Motor neuron (in vitro differentiated cells): ENCODE measurements around the gene RNU5B-1. TPM values are rescaled to one million over a fixed set of nuclear protein-coding genes. Genes with fewer than 3 reads are reported as not detected.

ENCODE experiments used
- ATAC-seq, 8 experiments: fragments of 200-7000 bp; cut with Tn5 transposase; replicated peaks in 6 of 8; 2 replicates each; pipeline ENCODE4 v1.8.0; 2021; ENCODE audit warnings: mild to moderate bottlenecking in 8 of 8, moderate library complexity in 8 of 8
- H3K27ac ChIP-seq, 2 donors: fragments of 250-450 bp; sonication (Bioruptor Pico); 2 replicates each; pipeline ENCODE4 v1.9.0; 2021; ENCODE audit warnings: antibody characterized with exemption in 2 of 2, mild to moderate bottlenecking in 2 of 2, moderate library complexity in 1 of 2
- H3K4me1 ChIP-seq, 2 donors: fragments of 250-450 bp; sonication (Bioruptor Pico); replicated peaks in 1 of 2; 2 replicates each; pipeline ENCODE4 v1.6.1; 2021; ENCODE audit warnings: antibody characterized with exemption in 2 of 2, mild to moderate bottlenecking in 2 of 2, moderate library complexity in 1 of 2
- H3K4me3 ChIP-seq, 5 donors: fragments of 250-450 bp; sonication (Bioruptor Pico); 2 replicates each; pipeline ENCODE4 v1.9.0; 2021; ENCODE audit warnings: antibody characterized with exemption in 5 of 5, mild to moderate bottlenecking in 5 of 5, moderate library complexity in 4 of 5
- WGBS, 10 experiments: fragments of 450-650 bp; shearing (Covaris generic); methylation state at CpG; one replicate each; pipeline ENCODE4 v1.0.0; 2022; 5-methylcytosine and 5-hydroxymethylcytosine counted together
- in situ Hi-C, 9 experiments: fragments of 400-800 bp; cut with MboI; loops; one replicate each; pipeline ENCODE4 v1.15.0; 2021; ENCODE audit warnings: low sequenced_read_pairs in 9 of 9, low pct_unique_long_range_greater_than_20kb in 2 of 9; ENCODE audit not compliant: unreplicated experiment in 9 of 9
- total RNA-seq, 8 experiments: library from RNA; unstranded; fragments of 300-600 nt; gene quantifications; 2 replicates each; pipeline versions ENCODE4 v1.2.3 to v1.2.4, GENCODE V29; 2022

RNU5B-1 gene
- total RNA-seq, 8 experiments from 2014 or later: under 0.01 TPM

DNA sequence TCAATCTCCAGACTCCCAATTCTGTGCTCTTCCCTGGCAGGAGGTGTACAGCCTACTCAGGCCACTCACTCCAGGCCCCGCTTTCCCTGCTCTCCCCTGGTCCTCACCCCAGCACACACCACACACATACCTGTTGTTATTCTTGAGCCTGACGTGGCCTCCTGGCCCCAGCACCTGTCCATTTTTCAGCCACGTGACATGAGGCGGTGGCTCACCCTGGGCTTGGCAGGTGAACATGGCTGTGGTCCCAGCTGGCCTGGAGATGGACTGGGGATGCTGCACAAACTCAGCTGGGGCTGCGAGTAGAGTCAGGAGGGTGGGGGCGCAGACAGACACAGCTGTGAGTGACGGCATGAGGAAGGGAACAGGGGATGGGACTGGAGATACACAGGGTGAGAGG, 27.3 kb downstream of the RNU5B-1 start:
- Histone ChIP-seq H3K4me3 (no peak overlapping the region), H3K4me1 (peaks cover 52 to 55% of the 10 kb centered on the region in 2 donors), H3K27ac (peak overlapping the region; percentile 1 to 76)
- WGBS, 10 experiments: 78 to 100% methylated on average over 3 of the region's 7 CpGs; no CpG with 5 or more reads in 8 of the 10 experiments
- in situ Hi-C loops: no loop called here
- no peak for ATAC-seq

DNA sequence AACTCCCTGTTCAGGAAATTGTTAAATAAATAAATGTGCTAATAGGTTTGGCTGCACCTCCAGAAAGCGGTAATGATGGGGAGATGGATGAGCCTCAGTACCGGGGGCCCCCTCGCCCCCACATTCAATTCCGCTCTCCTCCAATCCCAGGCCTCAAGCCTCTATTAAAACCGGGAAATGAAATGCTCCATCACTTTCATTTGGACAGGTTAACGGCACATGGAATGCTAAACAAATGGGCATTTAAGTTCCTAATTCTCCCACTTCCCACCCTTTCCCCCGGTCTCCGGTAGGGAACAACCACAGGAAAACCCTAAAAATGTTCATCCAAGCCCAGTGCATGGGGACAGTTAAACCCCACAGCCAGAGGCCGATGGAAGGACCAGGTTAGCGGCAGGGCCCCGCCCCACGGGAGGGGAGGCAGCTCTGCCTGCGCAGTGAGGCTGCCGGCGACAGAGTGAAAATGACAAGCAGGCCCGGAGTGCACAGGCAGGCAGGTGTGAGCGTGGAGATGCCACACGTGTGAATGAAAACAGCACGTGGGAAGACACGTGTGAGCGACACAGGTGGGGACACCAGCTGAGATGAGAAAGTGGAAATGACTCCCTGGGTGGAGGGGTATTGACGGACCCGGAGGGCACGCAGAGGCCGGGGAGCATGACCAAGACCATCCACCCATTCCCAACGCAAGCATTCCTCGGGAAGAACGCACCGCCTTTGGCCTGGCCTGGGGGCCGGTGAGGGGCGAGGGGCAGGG, 28.1 kb downstream of the RNU5B-1 start:
- Histone ChIP-seq H3K4me3 (no peak overlapping the region), H3K27ac (peak overlapping the region; percentile 66 to 76), H3K4me1 (peaks cover 59 to 63% of the 10 kb centered on the region in 2 donors)
- in situ Hi-C loops: no loop called here
- no peak for ATAC-seq
- WGBS, 10 experiments: 44 to 83% (median 61%) methylated on average over 2 to 7 of the region's 31 CpGs; no CpG with 5 or more reads in 3 of the 10 experiments

GRCh38 chr15:65333148-65333820, 28.8 kb downstream of the RNU5B-1 start:
- WGBS, 10 experiments: 0 to 80% (median 60%) methylated on average over 1 to 4 of the region's 16 CpGs; no CpG with 5 or more reads in 5 of the 10 experiments
- H3K27ac ChIP-seq: peak overlapping the region; percentile 66 to 76
- H3K4me3 ChIP-seq: no peak overlapping the region
- in situ Hi-C loops: no loop called here
- H3K4me1 ChIP-seq: peaks cover 66 to 70% of the 10 kb centered on the region in 2 donors
- ATAC-seq: no peak

DNA sequence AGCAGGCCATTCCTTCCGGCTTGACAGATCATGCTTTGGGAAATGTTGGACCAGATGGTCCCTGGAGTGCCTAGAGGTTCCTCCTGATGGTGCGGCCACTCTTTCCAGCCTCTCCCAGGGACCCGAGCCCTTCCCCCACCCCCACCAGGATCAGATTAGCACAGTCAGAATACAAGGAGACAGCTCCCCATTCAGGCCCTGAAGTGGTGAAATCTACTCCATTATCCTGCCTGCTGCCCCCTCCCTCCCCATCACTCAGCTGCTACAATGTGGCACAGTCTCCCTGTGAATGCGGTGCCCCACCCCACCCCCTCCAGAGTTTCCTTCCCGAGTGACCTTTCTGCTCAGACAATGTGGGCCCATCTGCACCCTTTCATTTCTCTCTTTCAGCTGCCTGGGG, 29.4 kb downstream of the RNU5B-1 start:
- 0 to 100% (median 50%) methylated on average over 1 of the region's 5 CpGs; no CpG with 5 or more reads in 5 of the 10 experiments for WGBS, 10 experiments
- in situ Hi-C loops: no loop called here
- Histone ChIP-seq H3K4me1 (peaks cover 72 to 76% of the 10 kb centered on the region in 2 donors), H3K4me3 (no peak overlapping the region), H3K27ac (peak overlapping the region; percentile 76 to 78)
- peak in 5 of 8 experiments; percentile 20 to 32 (median 24) for ATAC-seq

DNA sequence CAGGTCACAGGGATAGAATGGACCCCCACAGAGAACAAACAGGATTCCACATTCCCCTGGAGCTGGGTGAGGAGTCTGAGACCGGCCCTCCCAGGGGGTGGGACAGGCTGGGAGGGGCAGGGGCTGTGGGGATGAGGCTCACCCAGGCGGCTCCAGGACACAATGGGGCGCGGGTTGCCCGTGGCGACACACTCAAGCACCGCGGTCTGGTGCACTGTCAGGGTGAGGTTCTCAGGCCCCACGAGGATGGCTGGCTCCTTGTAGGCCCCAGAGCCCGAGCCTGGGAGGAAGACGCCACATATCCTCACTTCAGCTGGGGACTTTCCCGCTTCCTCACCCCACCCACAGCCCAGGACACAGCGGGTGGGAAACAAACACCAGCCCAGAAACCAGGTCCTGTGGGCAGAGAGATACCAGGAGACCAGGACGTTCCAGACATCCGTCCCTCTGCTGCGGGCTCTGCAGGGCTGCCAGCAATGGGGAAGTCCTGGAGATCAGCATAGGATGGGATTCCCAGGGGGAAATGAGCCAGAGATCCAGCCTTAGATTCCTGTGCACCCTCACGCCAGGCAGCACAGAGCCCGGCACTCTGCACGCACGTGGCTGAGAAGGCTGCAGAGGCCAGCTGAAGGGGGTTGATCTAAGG, 30.2 kb downstream of the RNU5B-1 start:
- peak in 5 of 8 experiments; percentile 33 to 75 (median 36) for ATAC-seq
- H3K4me1 ChIP-seq: peaks cover 81 to 84% of the 10 kb centered on the region in 2 donors
- in situ Hi-C loops: no loop called here
- H3K27ac ChIP-seq: peak overlapping the region; percentile 76 to 78
- 7 to 63% (median 56%) methylated on average over 3 to 8 of the region's 20 CpGs; no CpG with 5 or more reads in 7 of the 10 experiments for WGBS, 10 experiments
- no peak overlapping the region for H3K4me3 ChIP-seq

DNA sequence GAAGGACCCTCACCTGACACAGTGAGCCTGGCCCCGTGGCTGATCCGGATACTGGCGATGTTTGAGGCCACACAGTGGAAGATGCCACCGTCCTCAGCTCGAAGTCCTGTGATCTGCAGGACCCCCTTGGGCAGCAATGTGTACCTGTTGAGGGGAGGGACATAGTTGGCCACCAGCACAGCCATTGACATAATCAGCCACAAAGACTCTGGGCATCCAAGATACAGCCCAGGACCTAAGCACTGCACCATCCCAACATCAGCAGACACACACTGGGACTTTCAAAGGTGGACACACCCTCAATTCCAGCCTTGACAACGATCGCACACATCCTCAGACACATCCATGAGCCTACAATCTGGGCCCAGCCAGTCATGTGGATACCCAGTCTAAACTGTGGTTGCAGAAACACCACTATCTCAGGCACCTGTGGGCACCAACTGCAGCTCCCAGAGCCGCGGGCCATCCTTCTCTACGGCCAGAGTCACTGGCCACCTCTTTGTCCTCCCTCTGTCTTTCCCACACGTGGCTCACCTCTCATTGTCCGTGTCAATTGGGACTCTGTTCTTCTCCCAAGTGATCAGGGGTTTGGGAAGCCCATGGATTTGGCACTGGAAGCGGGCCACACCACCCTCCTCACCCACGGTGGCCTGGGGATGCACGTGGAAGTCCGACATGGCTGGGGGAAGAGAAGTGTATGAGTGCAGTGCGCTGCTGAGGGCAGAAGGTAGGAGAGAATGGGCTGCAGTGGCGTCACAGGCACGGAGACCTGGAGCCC, 31.0 kb downstream of the RNU5B-1 start:
- H3K4me3 ChIP-seq: no peak overlapping the region
- 40 to 100% (median 66%) methylated on average over 1 to 7 of the region's 19 CpGs; no CpG with 5 or more reads in 6 of the 10 experiments for WGBS, 10 experiments
- H3K4me1 ChIP-seq: peaks cover 88 to 92% of the 10 kb centered on the region in 2 donors
- no peak for ATAC-seq
- H3K27ac ChIP-seq: peak overlapping the region; percentile 78 to 92
- in situ Hi-C loops: no loop called here

DNA sequence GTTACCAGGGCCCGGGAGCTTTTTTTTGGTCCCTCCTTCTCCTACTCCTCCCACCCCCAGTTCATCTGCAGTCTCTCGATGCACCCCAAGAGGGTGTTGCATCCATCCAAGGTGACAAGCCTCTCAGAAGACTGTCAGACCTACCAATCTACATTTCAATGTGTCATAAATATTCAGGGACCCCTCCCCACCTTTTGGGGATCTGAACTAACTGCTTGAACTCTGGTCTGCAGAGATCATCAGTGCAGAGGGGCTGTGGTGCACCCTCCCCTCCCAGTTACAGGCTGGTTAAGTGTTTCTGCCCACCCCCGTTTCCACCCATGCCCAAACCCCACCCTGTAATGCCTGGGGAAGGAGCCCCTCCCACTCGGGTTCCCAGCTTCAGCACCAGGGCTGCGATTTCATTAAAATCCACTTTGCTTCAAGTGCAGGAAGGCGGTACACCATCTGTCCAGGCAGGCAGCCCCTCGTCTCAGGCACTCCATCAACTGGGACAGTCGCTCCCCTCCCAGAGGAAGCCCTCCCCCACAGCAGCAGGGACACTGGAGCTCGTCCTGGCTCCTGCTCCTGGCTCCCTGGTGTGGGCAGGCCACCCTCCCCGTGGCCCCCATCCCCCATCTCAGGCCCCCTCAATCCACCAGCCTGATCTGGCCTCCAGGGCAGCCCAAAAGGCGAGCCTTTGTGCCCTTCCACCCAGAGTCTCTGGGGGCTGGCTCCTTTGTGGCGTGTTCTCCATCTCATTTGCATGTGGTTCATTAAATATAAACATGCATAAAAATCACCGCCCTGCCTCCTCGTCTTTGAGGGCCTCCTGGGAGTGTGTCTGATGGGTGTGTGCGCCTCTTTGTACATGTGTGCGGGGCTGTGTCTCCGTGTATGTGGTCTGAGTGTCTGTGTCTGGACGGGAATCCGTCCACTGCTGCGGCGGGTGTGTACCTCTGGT, 32.3 kb downstream of the RNU5B-1 start:
- in situ Hi-C loops: no loop called here
- ATAC-seq: peak; percentile 44 to 94 (median 75)

GRCh38 chr15:65337436-65338070, 33.1 kb downstream of the RNU5B-1 start:
- Histone ChIP-seq H3K4me3 (no peak overlapping the region), H3K27ac (peak overlapping the region; percentile 77 to 92), H3K4me1 (peaks cover 83 to 84% of the 10 kb centered on the region in 2 donors)
- peak in 6 of 8 experiments; percentile 2 to 37 (median 6) for ATAC-seq
- 0 to 38% methylated on average over 1 of the region's 6 CpGs; no CpG with 5 or more reads in 8 of the 10 experiments for WGBS, 10 experiments
- in situ Hi-C loops: no loop called here

More for the DNA sequence above, 32.3 kb downstream of the RNU5B-1 start:
- H3K27ac ChIP-seq: peak overlapping the region; percentile 77 to 92
- peaks cover 91% of the 10 kb centered on the region in 2 donors for H3K4me1 ChIP-seq
- peak overlapping the region in 1 of 5 donors; percentile 9 for H3K4me3 ChIP-seq
- WGBS, 10 experiments: 0 to 40% (median 6%) methylated on average over 1 to 10 of the region's 21 CpGs; no CpG with 5 or more reads in 6 of the 10 experiments

DNA sequence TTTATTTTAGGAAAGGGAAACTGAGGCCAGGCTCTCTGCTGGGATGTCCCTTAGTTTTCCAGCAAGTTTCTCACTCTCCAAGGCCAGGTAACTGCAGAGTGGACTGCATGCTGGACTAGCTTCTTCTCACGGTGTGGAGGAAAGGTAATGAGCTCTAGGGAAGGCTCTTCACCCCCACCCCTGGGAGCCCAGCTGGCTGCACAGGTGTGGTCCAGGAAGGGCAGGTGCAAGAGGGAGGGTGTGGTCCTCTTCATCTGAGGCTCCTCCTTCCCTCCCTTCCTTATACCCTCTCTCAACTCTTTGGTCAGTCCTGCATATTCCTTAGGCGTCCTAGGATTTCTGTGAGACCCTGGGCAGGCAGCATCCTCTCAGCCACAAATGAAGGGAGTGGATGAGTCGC, 33.9 kb downstream of the RNU5B-1 start:
- H3K27ac ChIP-seq: peak overlapping the region; percentile 77 to 92
- no peak for ATAC-seq
- in situ Hi-C loops: no loop called here
- no peak overlapping the region for H3K4me3 ChIP-seq
- peaks cover 79 to 84% of the 10 kb centered on the region in 2 donors for H3K4me1 ChIP-seq
- WGBS, 10 experiments: 14 to 100% (median 50%) methylated on average over 1 to 2 of the region's 3 CpGs; no CpG with 5 or more reads in 5 of the 10 experiments

- H3K27ac ChIP-seq: peak overlapping the region; percentile 77 to 92
- in situ Hi-C loops: no loop called here
- H3K4me1 ChIP-seq: peaks cover 79 to 84% of the 10 kb centered on the region in 2 donors
- no peak for ATAC-seq
- WGBS, 10 experiments: 83 to 95% (median 91%) methylated on average over 1 to 7 of the region's 8 CpGs; no CpG with 5 or more reads in 6 of the 10 experiments
- H3K4me3 ChIP-seq: no peak overlapping the region
Measured at GRCh38 chr15:65338823-65339222, 34.3 kb downstream of the RNU5B-1 start.

- Histone ChIP-seq H3K4me3 (no peak overlapping the region), H3K27ac (peak overlapping the region; percentile 20 to 92), H3K4me1 (peaks cover 80 to 84% of the 10 kb centered on the region in 2 donors)
- in situ Hi-C loops: no loop called here
- WGBS, 10 experiments: 65 to 100% (median 88%) methylated on average over 1 to 4 of the region's 6 CpGs; no CpG with 5 or more reads in 2 of the 10 experiments
- ATAC-seq: no peak
Measured at GRCh38 chr15:65339416-65339815, 34.9 kb downstream of the RNU5B-1 start.
